Hematopoietic multipotent progenitor cell treated with erythropoietin and hydrocortisone succinate and interleukin-3 and kit ligand, for 4 days (in vitro differentiated cells): ENCODE measurements around the gene PLCD1.
"Not testable (repeated sequence)": the region's sequence is repeated elsewhere in the genome, so short reads cannot be mapped to it uniquely, and the experiment has no call there.

Experiments
- DNase-seq: peaks from one replicate; pipeline ENCODE4 v3.0.0-alpha.2; 2015

The PLCD1 gene

DNA sequence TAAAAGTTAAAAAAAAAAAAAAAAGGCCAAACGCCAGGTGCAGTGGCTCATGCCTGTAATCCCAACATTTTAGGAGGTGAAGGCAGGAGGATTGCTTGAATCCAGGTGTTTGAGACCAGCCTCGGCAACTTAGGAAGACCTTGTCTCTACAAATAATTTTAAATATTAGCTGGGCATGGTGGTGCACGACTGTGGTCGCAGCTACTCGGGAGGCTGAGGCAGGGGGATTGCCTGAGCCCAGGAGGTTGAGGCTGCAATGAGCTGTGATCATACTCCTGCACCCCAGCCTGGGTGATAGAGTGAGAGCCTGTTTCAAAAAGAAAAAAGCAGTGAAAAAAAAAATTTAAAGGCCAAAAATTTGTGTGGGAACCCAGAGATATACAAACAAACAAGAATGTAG lies 6.8 kb upstream of the PLCD1 start:
- DNase-seq = no peak

GRCh38 chr3:38034335-38034734 lies 4.9 kb upstream of the PLCD1 start:
- DNase-seq = not testable (repeated sequence)

DNA sequence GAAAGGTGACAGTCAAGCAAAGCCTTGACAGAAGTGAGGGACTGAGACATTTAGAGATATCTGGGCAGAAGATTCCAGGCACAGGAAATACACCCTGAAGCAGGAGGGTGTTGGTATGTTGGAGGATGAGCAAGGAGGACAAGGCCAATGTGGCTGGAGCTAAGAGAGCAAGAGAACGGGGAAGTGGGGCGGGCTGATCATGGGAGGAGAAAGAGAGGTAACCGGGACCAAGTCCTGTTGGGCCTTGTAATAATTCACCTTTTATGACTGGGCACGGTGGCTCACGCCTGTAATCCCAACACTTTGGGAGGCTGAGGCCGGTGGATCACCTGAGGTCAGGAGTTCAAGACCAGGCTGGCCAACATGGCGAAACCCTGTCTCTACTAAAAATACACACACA lies 4.1 kb upstream of the PLCD1 start:
- not testable (repeated sequence) for DNase-seq

DNA sequence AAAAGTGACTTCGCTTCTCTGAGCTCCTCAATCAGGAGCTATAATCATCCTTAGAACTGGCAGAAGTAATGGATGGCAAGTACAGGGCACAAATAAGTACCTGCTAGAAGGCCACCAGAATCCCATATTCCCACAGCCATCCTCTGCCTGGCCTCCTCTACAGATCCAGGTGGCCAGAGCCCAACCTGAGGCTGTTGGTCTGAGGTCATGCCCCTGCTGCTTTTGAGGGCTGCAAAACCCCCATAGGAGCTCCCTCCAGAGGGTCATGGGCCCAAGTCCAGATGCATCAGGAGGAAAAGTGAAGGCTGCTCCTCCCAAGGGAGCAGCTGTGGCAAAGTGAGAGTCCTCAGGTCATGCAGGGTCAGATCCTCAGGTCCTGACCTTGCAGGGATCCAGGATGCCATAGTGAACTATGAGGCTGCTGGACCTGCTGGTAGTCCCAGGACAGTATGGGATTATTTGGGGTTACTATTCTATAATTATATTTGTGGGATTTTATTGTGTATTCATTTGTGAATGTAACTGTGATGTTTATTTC lies 3.0 kb upstream of the PLCD1 start:
- no peak for DNase-seq

GRCh38 chr3:38031022-38031994 lies 1.9 kb upstream of the PLCD1 start:
- DNase-seq = peak; percentile 67

DNA sequence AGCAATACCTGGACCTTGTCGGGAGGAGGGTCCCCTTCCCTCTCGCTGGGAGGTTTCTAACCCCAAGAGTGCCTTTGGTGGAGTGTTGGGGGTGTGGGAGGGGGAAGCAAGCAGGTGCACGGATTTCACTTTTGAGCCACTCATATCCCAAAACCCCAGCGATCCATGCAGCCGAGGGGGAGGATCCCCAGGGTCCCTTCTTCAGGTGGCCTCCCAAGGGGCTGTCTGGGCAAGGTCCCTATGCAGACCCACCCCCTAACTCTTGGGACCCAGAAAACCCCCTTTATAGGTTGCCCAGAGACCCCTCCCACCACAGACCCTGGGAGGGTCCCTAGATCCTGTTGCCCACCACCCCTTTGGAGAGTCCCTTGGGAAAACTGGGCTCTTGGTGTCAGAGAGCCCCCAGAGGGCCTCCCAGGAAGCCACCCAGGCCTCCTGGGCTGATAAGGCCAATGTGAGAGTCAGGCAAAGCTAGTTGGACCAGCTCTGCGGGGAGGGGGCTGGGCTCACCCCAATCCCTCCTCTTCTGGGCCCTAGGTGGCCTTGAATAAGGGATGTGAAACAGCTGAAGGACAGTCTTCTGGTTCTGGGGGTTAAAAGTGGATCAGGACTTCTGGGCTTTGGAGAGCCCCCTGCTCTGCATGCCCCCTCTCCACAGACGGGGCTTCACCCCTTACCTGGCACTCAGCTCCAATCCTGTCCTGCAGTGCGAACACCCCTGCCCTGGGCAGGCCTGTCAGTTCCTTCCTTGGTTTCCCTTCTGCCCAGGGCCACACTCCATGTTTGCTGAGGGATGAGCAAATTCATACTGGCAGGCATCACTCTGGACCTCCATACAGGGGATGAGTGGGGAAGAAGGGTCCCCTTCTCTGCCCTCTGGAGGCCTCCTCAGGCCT lies 932 bp upstream of the PLCD1 start:
- no peak for DNase-seq

DNA sequence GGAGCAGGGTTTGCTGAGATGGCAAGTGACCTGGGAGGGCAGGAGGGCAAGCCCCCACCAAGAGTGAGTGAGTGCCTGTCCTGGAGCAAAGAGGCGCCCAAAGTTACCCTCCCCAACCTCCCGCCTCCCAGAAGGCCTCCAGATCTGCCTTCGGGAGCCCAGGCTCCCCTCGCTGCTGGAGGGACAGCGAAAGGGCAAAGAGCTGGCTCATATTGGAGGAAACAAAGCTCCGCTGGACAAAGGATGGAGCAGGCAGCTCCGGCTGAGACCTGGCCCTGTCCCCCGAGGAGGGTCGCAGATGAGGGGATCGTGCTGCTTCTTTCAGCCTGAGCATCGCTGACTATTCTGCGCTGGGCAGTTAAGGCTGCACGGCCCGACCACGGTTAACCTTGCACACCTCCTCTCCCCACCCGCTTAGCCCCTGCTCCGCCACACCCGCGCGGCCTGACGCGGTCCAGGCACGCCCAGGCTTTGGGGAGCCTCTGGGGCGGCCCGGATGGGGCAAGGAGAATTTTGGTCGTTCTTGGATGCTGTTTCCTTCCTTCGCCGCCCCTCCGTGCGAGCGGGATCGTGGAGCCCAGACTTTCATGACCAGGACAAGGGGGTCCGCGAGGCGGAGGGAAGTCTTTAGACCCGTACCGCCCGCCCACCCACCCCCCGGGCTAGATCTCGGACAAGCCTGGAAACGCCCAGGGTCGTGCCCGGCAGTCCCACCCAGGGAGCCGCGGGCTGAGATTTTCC lies 651 bp downstream of the PLCD1 start:
- DNase-seq = no peak

GRCh38 chr3:38027466-38028465 lies 1.7 kb downstream of the PLCD1 start:
- no peak for DNase-seq

- no peak for DNase-seq
These were observed 2.6 kb downstream of the PLCD1 start for GRCh38 chr3:38026856-38027255.

- no peak for DNase-seq
These were observed 6.3 kb downstream of the PLCD1 start for GRCh38 chr3:38022896-38023709.

GRCh38 chr3:38022301-38022700 lies 7.1 kb downstream of the PLCD1 start:
- no peak for DNase-seq

DNA sequence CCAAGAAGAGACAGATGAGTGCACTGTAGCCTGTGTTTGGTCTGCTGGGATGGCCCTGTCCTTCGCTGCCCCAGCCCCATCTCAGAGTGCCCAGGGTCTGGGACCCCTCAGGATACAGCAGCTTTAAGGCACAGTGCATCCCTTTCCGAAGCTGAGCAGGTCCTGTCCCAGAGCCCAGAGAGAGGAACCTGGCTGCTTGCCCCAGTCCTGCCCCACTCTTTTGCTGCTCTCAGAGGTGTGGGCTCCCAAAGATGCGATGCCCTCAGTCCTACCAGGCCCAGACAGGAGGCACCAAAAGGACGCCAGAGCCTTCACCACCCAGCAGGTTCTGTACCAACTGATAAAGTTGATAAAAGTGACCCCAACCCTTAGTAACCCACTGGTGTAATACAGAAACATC lies 8.2 kb downstream of the PLCD1 start:
- DNase-seq = no peak

- DNase-seq = no peak
These were observed 9.1 kb downstream of the PLCD1 start for GRCh38 chr3:38020342-38020726.

GRCh38 chr3:38019658-38020341 lies 9.6 kb downstream of the PLCD1 start:
- no peak for DNase-seq

GRCh38 chr3:38018296-38019266 lies 10.9 kb downstream of the PLCD1 start:
- no peak for DNase-seq

- no peak for DNase-seq
These were observed 11.8 kb downstream of the PLCD1 start for GRCh38 chr3:38017445-38018295.

DNA sequence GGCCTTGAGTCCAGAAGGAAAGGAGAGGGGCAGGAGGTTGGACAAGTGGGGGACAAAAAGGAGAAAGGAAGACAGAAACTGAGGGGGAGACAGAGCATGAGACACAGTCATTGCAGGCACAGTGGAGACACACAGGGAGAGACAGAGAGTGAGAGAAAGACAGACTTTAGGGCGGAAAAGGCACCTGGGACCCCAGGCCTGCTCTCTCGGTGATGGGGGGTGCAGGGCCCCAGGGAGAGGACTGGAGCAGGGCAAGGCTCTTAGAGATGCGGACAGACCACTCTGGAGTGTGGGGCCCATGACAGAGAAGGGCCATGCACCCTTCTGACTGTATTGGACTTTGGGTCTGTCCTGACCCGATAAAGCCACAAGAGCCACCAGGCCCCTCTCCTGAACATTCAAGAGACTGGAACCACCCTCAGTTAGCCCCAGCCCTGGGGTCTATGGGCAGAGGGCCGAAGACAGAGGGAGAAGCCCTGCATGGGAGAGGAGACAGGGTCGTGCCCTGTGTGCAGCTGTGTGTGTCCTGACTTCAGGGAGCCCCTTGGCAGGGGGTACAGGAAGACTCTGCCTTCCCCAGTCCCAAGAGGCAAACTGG lies 12.5 kb downstream of the PLCD1 start:
- no peak for DNase-seq
